Stimulated activated naive CD8-positive, alpha-beta T cell treated with anti-CD3 and anti-CD28 coated beads, Interleukin-15, amount 100 ng/mL, for 72 hours (primary cell): Measurements from ENCODE around the gene TP53BP2.
"Not testable (repeated sequence)": the region's sequence is repeated elsewhere in the genome, so short reads cannot be mapped to it uniquely, and the experiment has no call there.

Source experiments
- ATAC-seq: fragments of 150-1000 bp; cut with Tn5 transposase; 2 replicates; pipeline ENCODE4 v1.10.0; 2021; ENCODE audit warnings: mild to moderate bottlenecking, moderate library complexity
- DNase-seq, 2 donors: peaks; one replicate each; pipeline ENCODE4 v3.0.0; 2021 to 2022
- H3K27ac Mint-ChIP-seq, 2 donors: one replicate each; pipeline ENCODE4 v1.8.0; 2022; ENCODE audit warnings: mild to moderate bottlenecking in 2 of 2, mixed read lengths in 2 of 2, moderate library complexity in 2 of 2
- H3K27me3 Mint-ChIP-seq: one replicate; pipeline ENCODE4 v1.8.0; 2022; ENCODE audit warnings: mixed read lengths
- H3K4me1 Mint-ChIP-seq: one replicate; pipeline ENCODE4 v1.8.0; 2022; ENCODE audit warnings: mild to moderate bottlenecking, mixed read lengths
- H3K4me3 Mint-ChIP-seq, 2 donors: one replicate each; pipeline ENCODE4 v1.8.0; 2022; ENCODE audit warnings: mild to moderate bottlenecking in 2 of 2, mixed read lengths in 2 of 2, moderate library complexity in 1 of 2
- H3K9me3 Mint-ChIP-seq, 2 donors: one replicate each; pipeline ENCODE4 v1.8.0; 2022; ENCODE audit warnings: mixed read lengths in 2 of 2

The TP53BP2 gene

GRCh38 chr1:223828162-223828848 is 17.4 kb downstream of the TP53BP2 start:
- Mint-ChIP-seq H3K4me1 (peaks cover 46% of the 10 kb centered on the region), H3K27me3 (no peaks in the 10 kb centered on the region), H3K4me3 (no peak overlapping the region), H3K9me3 (no peaks in the 10 kb centered on the region), H3K27ac (no peak overlapping the region)
- DNase-seq, result no peak
- no peak for ATAC-seq

- Mint-ChIP-seq H3K27ac (no peak overlapping the region), H3K4me3 (no peak overlapping the region), H3K9me3 (no peaks in the 10 kb centered on the region), H3K27me3 (no peaks in the 10 kb centered on the region), H3K4me1 (peaks cover 52% of the 10 kb centered on the region)
- DNase-seq, result no peak
- ATAC-seq, result no peak
These were observed 18.5 kb downstream of the TP53BP2 start for GRCh38 chr1:223827193-223827663.

GRCh38 chr1:223825767-223826748 is 19.7 kb downstream of the TP53BP2 start:
- Mint-ChIP-seq H3K9me3 (no peaks in the 10 kb centered on the region), H3K27me3 (no peaks in the 10 kb centered on the region), H3K27ac (peak overlapping the region in 1 of 2 donors; percentile 52), H3K4me1 (peaks cover 52% of the 10 kb centered on the region), H3K4me3 (peak overlapping the region; percentile 57 to 64)
- DNase-seq (no peak), ATAC-seq (peak; percentile 76)

DNA sequence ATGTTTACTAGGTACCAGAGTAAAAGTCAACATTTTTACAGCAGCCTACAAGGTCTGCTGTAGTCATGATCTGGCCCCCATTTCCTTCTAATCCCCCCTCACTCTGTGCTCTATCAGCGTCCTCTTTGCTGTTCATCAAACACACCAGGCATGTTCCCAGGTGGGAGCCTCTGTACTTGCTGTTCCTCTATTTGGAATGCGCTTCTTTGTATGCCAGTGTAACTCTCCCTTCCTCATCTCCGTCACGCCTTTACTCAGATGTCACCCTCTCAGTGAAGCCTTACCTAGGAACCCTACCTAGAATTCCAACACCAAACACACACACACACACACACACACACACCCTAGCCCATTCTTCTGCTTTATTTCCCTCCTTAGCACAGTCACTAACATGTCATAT is 21.0 kb downstream of the TP53BP2 start:
- no peak overlapping the region for H3K27ac Mint-ChIP-seq

GRCh38 chr1:223824287-223824686 is 21.5 kb downstream of the TP53BP2 start:
- Mint-ChIP-seq H3K27me3 (no peaks in the 10 kb centered on the region), H3K27ac (no peak overlapping the region), H3K9me3 (no peaks in the 10 kb centered on the region), H3K4me3 (no peak overlapping the region), H3K4me1 (peaks cover 46% of the 10 kb centered on the region)
- ATAC-seq, result no peak
- no peak for DNase-seq

More for the DNA sequence above, 21.0 kb downstream of the TP53BP2 start:
- DNase-seq, result no peak
- ATAC-seq, result no peak
- peaks cover 49% of the 10 kb centered on the region for H3K4me1 Mint-ChIP-seq
- no peaks in the 10 kb centered on the region for H3K9me3 Mint-ChIP-seq
- H3K27me3 Mint-ChIP-seq, result no peaks in the 10 kb centered on the region
- no peak overlapping the region for H3K4me3 Mint-ChIP-seq

- no peaks in the 10 kb centered on the region for H3K9me3 Mint-ChIP-seq
- DNase-seq, result no peak
- peaks cover 29% of the 10 kb centered on the region for H3K4me1 Mint-ChIP-seq
- no peak for ATAC-seq
- no peak overlapping the region for H3K4me3 Mint-ChIP-seq
- no peak overlapping the region for H3K27ac Mint-ChIP-seq
- no peaks in the 10 kb centered on the region for H3K27me3 Mint-ChIP-seq
These were observed 24.8 kb downstream of the TP53BP2 start for GRCh38 chr1:223820971-223821370.

- no peak overlapping the region for H3K27ac Mint-ChIP-seq
- H3K27me3 Mint-ChIP-seq, result no peaks in the 10 kb centered on the region
- no peaks in the 10 kb centered on the region for H3K9me3 Mint-ChIP-seq
- DNase-seq, result no peak
- H3K4me3 Mint-ChIP-seq, result no peak overlapping the region
- H3K4me1 Mint-ChIP-seq, result peaks cover 26% of the 10 kb centered on the region
- ATAC-seq, result no peak
These were observed 25.3 kb downstream of the TP53BP2 start for GRCh38 chr1:223820515-223820858.

GRCh38 chr1:223819730-223820514 is 25.8 kb downstream of the TP53BP2 start:
- Mint-ChIP-seq H3K9me3 (no peaks in the 10 kb centered on the region), H3K27ac (no peak overlapping the region), H3K27me3 (no peaks in the 10 kb centered on the region), H3K4me3 (no peak overlapping the region), H3K4me1 (peaks cover 26% of the 10 kb centered on the region)
- no peak for DNase-seq
- ATAC-seq, result no peak

- not testable (repeated sequence) for H3K27me3 Mint-ChIP-seq, H3K9me3 Mint-ChIP-seq, DNase-seq, H3K27ac Mint-ChIP-seq, ATAC-seq, H3K4me3 Mint-ChIP-seq
- H3K4me1 Mint-ChIP-seq, result peaks cover 27% of the 10 kb centered on the region
These were observed 28.5 kb downstream of the TP53BP2 start for GRCh38 chr1:223817265-223817664.

GRCh38 chr1:223815865-223816264 is 29.9 kb downstream of the TP53BP2 start:
- DNase-seq (no peak), ATAC-seq (no peak)
- Mint-ChIP-seq H3K27me3 (no peaks in the 10 kb centered on the region), H3K4me3 (no peak overlapping the region), H3K4me1 (peaks cover 27% of the 10 kb centered on the region), H3K9me3 (no peaks in the 10 kb centered on the region), H3K27ac (no peak overlapping the region)

DNA sequence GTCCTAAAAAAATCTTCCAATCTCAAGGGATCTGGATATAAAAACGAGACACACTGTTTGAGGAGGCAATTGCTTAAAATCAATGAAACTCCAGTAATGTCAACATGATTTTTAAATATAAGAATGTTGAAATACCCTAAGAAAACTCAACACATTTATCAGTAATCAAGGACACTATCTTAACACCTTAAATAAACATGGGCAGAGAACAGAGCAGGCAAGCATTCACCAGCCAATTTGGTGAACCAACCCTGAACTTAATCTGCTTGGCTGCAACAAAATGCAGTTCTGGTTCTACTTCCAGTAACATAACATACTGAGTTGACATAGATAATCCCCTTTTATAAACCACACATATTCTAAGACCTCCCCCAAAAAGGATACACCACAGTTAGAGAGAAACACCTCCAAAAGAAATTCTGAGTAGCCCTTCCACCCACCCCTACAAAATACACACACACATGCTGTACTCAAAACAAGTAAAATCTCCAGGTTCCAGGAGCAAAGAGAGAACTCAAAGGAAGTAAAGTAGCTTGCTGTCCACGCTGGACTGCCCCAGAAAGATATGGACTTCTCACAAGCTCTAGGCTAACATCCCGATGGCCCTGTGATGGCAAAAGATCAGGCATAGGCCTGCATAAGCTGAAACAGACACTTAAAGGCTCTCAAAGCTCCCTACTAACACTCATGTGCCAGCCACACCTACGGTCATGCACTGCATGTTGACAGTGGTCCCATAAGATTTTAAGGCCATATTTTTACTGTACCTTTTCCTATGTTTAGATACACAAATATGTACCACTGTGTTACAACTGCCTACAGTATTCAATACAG is 30.5 kb downstream of the TP53BP2 start:
- no peak overlapping the region for H3K4me3 Mint-ChIP-seq
- no peak for DNase-seq
- no peak for ATAC-seq
- no peak overlapping the region for H3K27ac Mint-ChIP-seq
- no peaks in the 10 kb centered on the region for H3K27me3 Mint-ChIP-seq
- peaks cover 27% of the 10 kb centered on the region for H3K4me1 Mint-ChIP-seq
- H3K9me3 Mint-ChIP-seq, result no peaks in the 10 kb centered on the region

- no peaks in the 10 kb centered on the region for H3K27me3 Mint-ChIP-seq
- no peaks in the 10 kb centered on the region for H3K9me3 Mint-ChIP-seq
- DNase-seq (no peak), ATAC-seq (no peak)
- no peak overlapping the region for H3K4me3 Mint-ChIP-seq
- peaks cover 27% of the 10 kb centered on the region for H3K4me1 Mint-ChIP-seq
- H3K27ac Mint-ChIP-seq, result no peak overlapping the region
These were observed 32.1 kb downstream of the TP53BP2 start for GRCh38 chr1:223813645-223814044.

GRCh38 chr1:223811634-223812101 is 34.1 kb downstream of the TP53BP2 start:
- peak; percentile 66 for ATAC-seq
- H3K27ac Mint-ChIP-seq, result no peak overlapping the region

DNA sequence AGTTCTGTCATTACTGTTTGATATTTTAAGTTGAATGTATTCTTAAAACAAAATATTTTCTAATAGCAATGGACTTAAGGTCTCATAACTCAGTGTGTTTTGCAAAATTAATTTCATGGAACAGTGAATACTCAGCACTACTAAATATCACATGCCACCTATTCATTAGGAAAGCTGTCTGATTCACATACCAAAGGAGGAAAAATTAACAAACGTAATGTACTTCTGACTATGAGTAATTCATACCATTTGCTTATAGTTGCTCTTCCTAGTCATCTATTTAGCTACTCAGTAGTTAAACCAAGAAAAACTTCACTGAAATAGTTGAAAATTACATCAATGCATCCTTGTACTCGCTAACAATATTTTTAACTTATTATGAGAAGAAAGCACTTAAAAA is 35.2 kb downstream of the TP53BP2 start:
- no peak overlapping the region for H3K4me3 Mint-ChIP-seq
- no peak for ATAC-seq
- DNase-seq, result no peak
- peaks cover 26% of the 10 kb centered on the region for H3K4me1 Mint-ChIP-seq
- no peaks in the 10 kb centered on the region for H3K9me3 Mint-ChIP-seq
- no peak overlapping the region for H3K27ac Mint-ChIP-seq
- H3K27me3 Mint-ChIP-seq, result no peaks in the 10 kb centered on the region

More at GRCh38 chr1:223811634-223812101, 34.1 kb downstream of the TP53BP2 start:
- H3K9me3 Mint-ChIP-seq, result no peaks in the 10 kb centered on the region
- H3K4me3 Mint-ChIP-seq, result no peak overlapping the region
- no peaks in the 10 kb centered on the region for H3K27me3 Mint-ChIP-seq
- peaks cover 27% of the 10 kb centered on the region for H3K4me1 Mint-ChIP-seq
- no peak for DNase-seq

DNA sequence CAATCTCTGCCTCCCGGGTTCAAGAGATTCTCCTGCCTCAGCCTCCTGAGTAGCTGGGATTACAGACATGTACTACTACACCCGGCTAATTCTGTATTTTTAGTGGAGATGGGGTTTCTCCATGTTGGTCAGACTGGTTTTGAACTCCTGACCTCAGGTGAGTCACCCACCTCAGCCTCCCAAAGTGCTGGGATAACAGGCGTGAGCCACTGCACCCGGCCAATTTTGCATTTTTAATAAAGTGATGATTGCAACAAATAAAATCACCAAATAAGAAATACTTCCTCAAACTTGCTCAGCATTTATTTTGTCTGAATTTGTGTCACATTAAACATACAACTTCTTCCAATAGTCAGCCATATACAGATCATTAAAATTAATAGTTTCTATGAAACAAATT is 35.8 kb downstream of the TP53BP2 start:
- H3K27ac Mint-ChIP-seq, H3K9me3 Mint-ChIP-seq, H3K27me3 Mint-ChIP-seq, ATAC-seq, H3K4me3 Mint-ChIP-seq, DNase-seq: not testable (repeated sequence)
- peaks cover 20% of the 10 kb centered on the region for H3K4me1 Mint-ChIP-seq
